Epithelial cell of proximal tubule (primary cell): Measurements from ENCODE around the gene CHD9. TPM values are rescaled to one million over a fixed set of nuclear protein-coding genes. Genes with fewer than 3 reads are reported as not detected.

Experiments
- DNase-seq: peaks from one replicate; pipeline ENCODE4 v3.0.0-alpha.2; 2011; ENCODE audit warnings: low read depth
- H3K4me3 ChIP-seq: 2 replicates; pipeline ENCODE4 v1.5.1; 2011; ENCODE audit warnings: low read depth, mild to moderate bottlenecking, low read length
- CTCF ChIP-seq: conservative IDR thresholded peaks from 2 replicates; pipeline ENCODE4 v1.5.1; 2012; ENCODE audit warnings: low read depth, mild to moderate bottlenecking, low read length
- total RNA-seq: library from RNA; depleted of rRNA; stranded (reverse); fragments of >200 nt; gene quantifications from 2 replicates; pipeline ENCODE4 v1.2.3, GENCODE V29; 2015

The CHD9 gene
- total RNA-seq, 1 donor from 2014 or later: 14.6 TPM

DNA sequence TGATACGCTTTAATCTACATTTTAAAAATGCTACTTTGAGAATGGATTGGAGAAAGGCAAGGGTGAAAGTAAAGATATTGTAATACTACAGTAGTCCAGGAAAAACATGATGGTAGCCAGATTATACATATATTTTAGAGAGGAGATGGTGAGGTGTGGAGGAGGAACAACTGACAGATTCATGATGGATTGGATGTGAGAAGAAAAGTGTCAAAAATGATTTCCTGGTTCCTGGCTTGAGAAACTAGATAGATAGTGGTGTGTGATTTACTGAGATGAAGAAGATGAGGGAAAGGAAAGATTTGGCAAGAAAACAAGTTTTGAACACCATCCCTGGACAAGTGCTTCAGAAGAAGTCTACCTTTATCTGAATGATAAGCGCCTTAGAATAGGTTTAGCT, 80.5 kb downstream of the CHD9 start:
- H3K4me3 ChIP-seq: no peak overlapping the region
- DNase-seq: no peak
- TF ChIP-seq CTCF: no peak

GRCh38 chr16:53142823-53143568, 88.2 kb downstream of the CHD9 start:
- no peak for TF ChIP-seq CTCF
- no peak overlapping the region for H3K4me3 ChIP-seq
- no peak for DNase-seq

DNA sequence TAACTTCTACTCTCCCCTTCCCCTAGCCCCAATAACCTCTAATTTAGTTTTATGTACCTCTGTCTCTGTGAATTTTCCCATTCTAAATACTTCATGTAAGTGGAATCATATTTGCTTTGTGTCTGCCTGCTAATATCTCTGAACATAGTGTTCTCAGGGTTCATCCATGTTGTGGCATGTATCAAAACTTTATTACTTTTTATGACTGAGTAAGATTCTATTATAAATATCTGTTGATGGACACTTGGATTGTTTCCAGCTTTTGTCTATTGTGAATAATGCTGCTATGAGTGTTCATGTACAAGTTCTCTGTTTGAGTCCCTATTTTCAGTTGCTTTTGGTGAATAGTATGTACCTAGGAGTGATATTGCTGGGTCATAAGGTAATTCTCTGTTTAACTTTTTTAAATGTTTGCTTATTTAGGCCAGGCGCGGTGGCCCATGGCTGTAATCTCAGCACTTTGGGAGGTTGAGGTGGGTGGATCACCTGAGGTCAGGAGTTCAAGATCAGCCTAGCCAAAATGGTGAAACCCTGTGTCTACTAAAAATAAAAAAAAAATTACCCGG, 92.8 kb downstream of the CHD9 start:
- DNase-seq: no peak
- no peak for TF ChIP-seq CTCF

GRCh38 chr16:53150769-53151168, 96.0 kb downstream of the CHD9 start:
- TF ChIP-seq CTCF: no peak
- DNase-seq: no peak
- no peak overlapping the region for H3K4me3 ChIP-seq

More for the DNA sequence above, 92.8 kb downstream of the CHD9 start:
- H3K4me3 ChIP-seq: no peak overlapping the region

GRCh38 chr16:53152329-53152728, 97.5 kb downstream of the CHD9 start:
- no peak overlapping the region for H3K4me3 ChIP-seq
- no peak for DNase-seq
- no peak for TF ChIP-seq CTCF

GRCh38 chr16:53153130-53153529, 98.3 kb downstream of the CHD9 start:
- no peak for TF ChIP-seq CTCF
- DNase-seq: no peak

GRCh38 chr16:53154513-53154912, 99.7 kb downstream of the CHD9 start:
- no peak overlapping the region for H3K4me3 ChIP-seq
- TF ChIP-seq CTCF: no peak
- DNase-seq: no peak

More at GRCh38 chr16:53153130-53153529, 98.3 kb downstream of the CHD9 start:
- no peak overlapping the region for H3K4me3 ChIP-seq
